ENCODE results near the gene KCNQ5.

- TF ChIP-seq CTCF (IDR thresholded peaks at IDR 0.05; ENCODE audit: insufficient read depth, low read length, poor library complexity, severe bottlenecking) (no peak), EZH2phosphoT487 (conservative IDR thresholded peaks at IDR 0.05; ENCODE audit: low read length) (no peak)
Observed at GRCh38 chr6:72933233-72933632, 311.4 kb downstream of the KCNQ5 start.

Measured in SU-DHL-6 (cell line).